ENCODE data around the gene C11orf97.

GRCh38 chr11:94511932-94512781 lies at the start of gene C11orf97:
- TF ChIP-seq CTCF (IDR thresholded peaks at IDR 0.05) (no peak), POLR2A (IDR thresholded peaks at IDR 0.05) (no peak)
